ENCODE results near the gene PIM2. TPM values are rescaled to one million over a fixed set of nuclear protein-coding genes. Genes with fewer than 3 reads are reported as not detected.

Gene PIM2
- total and polyA plus RNA-seq, 9 of the 15 experiments (the other 6 are each of a cell fraction or from before 2014, with no cell fraction given) = 67.6 to 191 (median 108) TPM

- intact Hi-C loops (cut with micrococcal nuclease) (no loop called here), in situ Hi-C loops (cut with MboI) (no loop called here)
- H3K4me2 ChIP-seq (ENCODE audit: insufficient read depth, low read length) = no peak overlapping the region
- peaks cover 1 to 13% of the 10 kb centered on the region in 2 experiments; a peak in 2 of 5 replicates for H3K4me1 ChIP-seq (replicated peaks in 1 of 2; ENCODE audit: control insufficient read depth in 2 of 2, insufficient read depth in 2 of 2, low read length in 2 of 2)
- CTCF ChIA-PET (ENCODE audit: low intra/inter-chr PET ratio) = no interaction called here
- POLR2A ChIA-PET = interaction anchor here (1.2 kb wide), 1 partner anchor 13 kb away, joined by 6 read pairs; no protein-coding TSS in a partner anchor
- no peak overlapping the region for H2AFZ ChIP-seq (ENCODE audit: low read depth, low read length)
- H3K9me3 ChIP-seq (replicated peaks; ENCODE audit: control insufficient read depth, insufficient read depth, low read depth, low read length) = no peaks in the 10 kb centered on the region
- WGBS (ENCODE audit: insufficient coverage, low coverage, missing lambda C conversion rate) = 89% methylated on average over 7 of the region's 14 CpGs
- peaks cover 76% of the 10 kb centered on the region for H3K36me3 ChIP-seq (ENCODE audit: control insufficient read depth, insufficient read depth, low read length)
- FAIRE-seq (no peak), DNase-seq (ENCODE audit: extremely low read depth in 1 of 4, low spot score in 3 of 4) (no peak), ATAC-seq (no peak)
- no peak overlapping the region for H3K27ac ChIP-seq (ENCODE audit: extremely low read depth, low read depth, low read length)
- TF ChIP-seq ARHGAP35 (IDR thresholded peaks at IDR 0.05; ENCODE audit: partially characterized antibody) (no peak), RBFOX2 (IDR thresholded peaks at IDR 0.05; ENCODE audit: low read depth, low read length) (0 out of 2 replicates have a peak, but pooled peaks have one; percentile 17)
- no peaks in the 10 kb centered on the region for H3K9me1 ChIP-seq (ENCODE audit: control insufficient read depth, insufficient read depth, low read length)
- H3K79me2 ChIP-seq (ENCODE audit: control insufficient read depth, insufficient read depth, low read length) = peaks cover 13% of the 10 kb centered on the region
- H3K9ac ChIP-seq (ENCODE audit: insufficient read depth in 1 of 2, low read depth in 2 of 2, low read length in 2 of 2) = peak overlapping the region in 1 of 2 experiments; percentile 52; a peak in 1 of 4 replicates
- no peaks in the 10 kb centered on the region for H3K27me3 ChIP-seq (ENCODE audit: control insufficient read depth in 2 of 2, insufficient read depth in 2 of 2, low read length in 2 of 2)
- no TSS peak for BruUV-seq (replicated peaks)
- H3K4me3 ChIP-seq = no peak overlapping the region
- no peaks in the 10 kb centered on the region; the same call in 1 of the 2 replicates for H4K20me1 ChIP-seq (replicated peaks; ENCODE audit: control insufficient read depth, insufficient read depth, low read length)
These were observed 14.2 kb downstream of the PIM2 start for GRCh38 chrX:48904626-48905025.

GRCh38 chrX:48904180-48904579 is 14.6 kb downstream of the PIM2 start:
- ChIA-PET POLR2A (interaction anchor here (0.7 to 1.4 kb wide), 2 partner anchors 13 to 149 kb away, joined by 3 to 5 read pairs; no protein-coding TSS in a partner anchor), CTCF (ENCODE audit: low intra/inter-chr PET ratio) (no interaction called here)
- Histone ChIP-seq H3K27me3 (ENCODE audit: control insufficient read depth in 2 of 2, insufficient read depth in 2 of 2, low read length in 2 of 2) (no peaks in the 10 kb centered on the region), H3K9me1 (ENCODE audit: control insufficient read depth, insufficient read depth, low read length) (no peaks in the 10 kb centered on the region), H3K9me3 (replicated peaks; ENCODE audit: control insufficient read depth, insufficient read depth, low read depth, low read length) (no peaks in the 10 kb centered on the region), H3K79me2 (ENCODE audit: control insufficient read depth, insufficient read depth, low read length) (peaks cover 15% of the 10 kb centered on the region), H4K20me1 (replicated peaks; ENCODE audit: control insufficient read depth, insufficient read depth, low read length) (no peaks in the 10 kb centered on the region; the same call in 1 of the 2 replicates), H3K4me3 (no peak overlapping the region), H2AFZ (ENCODE audit: low read depth, low read length) (no peak overlapping the region), H3K4me1 (replicated peaks in 1 of 2; ENCODE audit: control insufficient read depth in 2 of 2, insufficient read depth in 2 of 2, low read length in 2 of 2) (peaks cover 6 to 15% of the 10 kb centered on the region in 2 experiments; a peak in 2 of 5 replicates), H3K36me3 (ENCODE audit: control insufficient read depth, insufficient read depth, low read length) (peaks cover 76% of the 10 kb centered on the region), H3K27ac (ENCODE audit: extremely low read depth, low read depth, low read length) (no peak overlapping the region), H3K9ac (ENCODE audit: insufficient read depth in 1 of 2, low read depth in 2 of 2, low read length in 2 of 2) (no peak overlapping the region; a peak in 1 of 4 replicates), H3K4me2 (ENCODE audit: insufficient read depth, low read length) (no peak overlapping the region)
- 81% methylated on average over 5 of the region's 8 CpGs for WGBS (ENCODE audit: insufficient coverage, low coverage, missing lambda C conversion rate)
- BruUV-seq (replicated peaks) = no TSS peak
- DNase-seq (ENCODE audit: extremely low read depth in 1 of 4, low spot score in 3 of 4) (no peak), ATAC-seq (peak; percentile 22), FAIRE-seq (no peak)
- intact Hi-C loops (cut with micrococcal nuclease) (no loop called here), in situ Hi-C loops (cut with MboI) (no loop called here)
- TF ChIP-seq MXI1 (IDR thresholded peaks at IDR 0.05; ENCODE audit: low read depth, low read length) (no peak), POLR2AphosphoS2 (IDR thresholded peaks at IDR 0.05; ENCODE audit: low read length) (0 out of 2 replicates have a peak, but pooled peaks have one; percentile 41)

Data from K562 (cell line).